HG03135 (cell line): ENCODE measurements around the gene TXN.
"Not testable (repeated sequence)": the region's sequence is repeated elsewhere in the genome, so short reads cannot be mapped to it uniquely, and the experiment has no call there.

Experiments used
- ATAC-seq: cut with Tn5 transposase; IDR thresholded peaks from one replicate; pipeline ENCODE4 v1.9.1; 2021; ENCODE audit warnings: mild to moderate bottlenecking, moderate library complexity; ENCODE audit not compliant: unreplicated experiment

Gene TXN

GRCh38 chr9:110257956-110258355 is 1.6 kb upstream of the TXN start:
- ATAC-seq: no peak

GRCh38 chr9:110257097-110257841 is 962 bp upstream of the TXN start:
- ATAC-seq: peak; percentile 2

DNA sequence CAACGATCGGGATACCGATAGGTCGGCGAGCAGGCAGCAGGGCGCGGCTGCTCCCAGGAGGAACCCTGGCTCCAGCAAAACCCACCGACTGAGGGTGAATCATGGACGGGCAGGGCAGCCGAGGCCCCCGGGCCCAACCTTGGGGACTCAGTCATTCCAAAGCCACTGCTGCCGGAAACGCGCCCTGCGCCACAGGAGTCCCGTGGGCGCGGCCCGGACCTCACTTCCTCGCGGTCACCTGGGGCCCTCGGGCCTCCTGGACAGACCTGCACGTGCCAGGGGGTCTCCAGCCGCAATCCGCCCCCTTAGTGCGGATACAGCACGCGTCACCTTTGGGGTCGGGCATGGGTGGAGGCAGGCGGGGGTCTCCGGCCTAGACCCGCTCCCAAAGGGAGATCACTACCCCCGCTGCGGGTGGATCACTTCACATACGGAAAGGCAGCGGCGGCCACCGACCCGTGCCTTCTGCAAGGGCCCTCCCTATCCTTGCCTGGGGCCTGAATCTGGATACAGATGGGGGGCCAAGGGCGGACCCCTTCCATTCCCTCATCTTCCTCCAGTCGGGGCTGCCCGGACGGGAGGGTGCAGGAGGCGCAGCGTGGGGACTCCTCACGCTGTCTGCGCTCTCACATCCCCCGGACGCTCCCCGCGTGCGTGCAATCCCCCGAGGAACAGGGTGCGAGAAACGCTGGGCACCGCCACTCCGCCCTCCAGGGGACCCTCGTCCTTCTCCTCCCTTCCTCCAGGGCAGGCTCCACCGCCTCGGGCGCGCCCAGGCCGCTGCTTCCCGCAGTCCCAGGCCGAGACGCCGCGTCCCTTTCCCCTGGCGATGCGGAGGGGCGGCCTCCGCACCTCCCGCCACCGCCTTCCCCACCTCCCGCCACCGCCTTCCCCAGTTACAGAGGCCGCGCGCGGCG is 586 bp downstream of the TXN start:
- peak; percentile 23 for ATAC-seq

- no peak for ATAC-seq
Observed at GRCh38 chr9:110255034-110255462, 1.3 kb downstream of the TXN start.

GRCh38 chr9:110254500-110254899 is 1.8 kb downstream of the TXN start:
- ATAC-seq: no peak

GRCh38 chr9:110252509-110253139 is 3.7 kb downstream of the TXN start:
- no peak for ATAC-seq

DNA sequence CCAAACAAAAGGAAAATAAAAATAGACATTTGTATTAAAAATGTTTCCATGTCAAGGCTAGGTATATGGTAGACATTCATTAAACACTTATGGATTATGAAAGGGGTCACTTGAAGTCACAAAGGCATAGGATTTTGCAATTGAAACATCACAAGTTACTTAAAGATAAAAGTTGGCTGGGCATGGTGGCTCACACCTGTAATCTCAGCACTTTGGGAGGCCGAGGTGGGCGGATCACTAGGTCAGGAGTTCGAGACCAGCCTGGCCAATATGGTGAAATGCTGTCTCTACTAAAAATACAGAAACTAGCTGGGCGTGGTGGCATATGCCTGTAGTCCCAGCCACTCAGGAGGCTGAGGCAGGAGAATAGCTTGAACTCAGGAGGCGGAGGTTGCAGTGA is 4.5 kb downstream of the TXN start:
- not testable (repeated sequence) for ATAC-seq

DNA sequence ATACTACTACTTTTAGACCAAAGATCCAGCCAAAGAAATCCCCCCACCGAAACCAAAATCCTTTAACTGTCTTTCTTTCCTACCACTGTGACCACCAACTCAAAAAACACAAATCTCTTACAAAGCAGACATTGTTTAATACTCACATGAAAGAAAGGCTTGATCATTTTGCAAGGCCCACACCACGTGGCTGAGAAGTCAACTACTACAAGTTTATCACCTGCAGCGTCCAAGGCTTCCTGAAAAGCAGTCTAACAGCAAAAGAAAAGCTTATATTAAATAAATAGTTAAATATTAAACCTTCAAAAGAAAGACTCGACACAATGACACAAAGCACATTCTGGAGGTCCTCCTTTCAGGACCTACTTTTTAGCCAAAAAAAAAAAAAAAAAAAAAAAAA is 5.1 kb downstream of the TXN start:
- ATAC-seq: no peak

GRCh38 chr9:110249603-110250002 is 6.7 kb downstream of the TXN start:
- no peak for ATAC-seq

- no peak for ATAC-seq
Observed at GRCh38 chr9:110248361-110248760, 7.9 kb downstream of the TXN start.

GRCh38 chr9:110246214-110246613 is 10.1 kb downstream of the TXN start:
- ATAC-seq: no peak

GRCh38 chr9:110244616-110245015 is 11.7 kb downstream of the TXN start:
- no peak for ATAC-seq

DNA sequence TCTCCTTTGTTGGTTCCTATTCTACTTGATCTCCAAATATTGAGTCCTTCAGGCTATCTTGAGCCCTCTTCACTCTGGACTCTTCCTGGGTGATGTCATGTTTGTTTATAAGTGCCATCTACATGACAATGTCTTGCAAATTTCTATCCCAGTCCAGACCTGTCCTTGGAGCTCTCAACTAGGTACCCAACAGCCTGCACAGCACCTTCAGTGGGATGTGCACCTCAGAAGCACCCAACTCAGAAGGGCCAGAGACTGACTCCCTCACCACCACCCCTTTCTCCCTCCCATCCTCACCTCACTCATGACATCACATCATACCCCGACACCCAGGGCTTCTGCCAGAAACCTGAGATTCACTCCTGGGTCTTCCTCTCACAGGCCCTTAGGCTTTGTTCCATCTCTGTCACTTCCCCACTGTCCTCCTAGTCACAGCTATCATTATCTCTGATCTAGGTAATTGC is 14.4 kb downstream of the TXN start:
- ATAC-seq: no peak

DNA sequence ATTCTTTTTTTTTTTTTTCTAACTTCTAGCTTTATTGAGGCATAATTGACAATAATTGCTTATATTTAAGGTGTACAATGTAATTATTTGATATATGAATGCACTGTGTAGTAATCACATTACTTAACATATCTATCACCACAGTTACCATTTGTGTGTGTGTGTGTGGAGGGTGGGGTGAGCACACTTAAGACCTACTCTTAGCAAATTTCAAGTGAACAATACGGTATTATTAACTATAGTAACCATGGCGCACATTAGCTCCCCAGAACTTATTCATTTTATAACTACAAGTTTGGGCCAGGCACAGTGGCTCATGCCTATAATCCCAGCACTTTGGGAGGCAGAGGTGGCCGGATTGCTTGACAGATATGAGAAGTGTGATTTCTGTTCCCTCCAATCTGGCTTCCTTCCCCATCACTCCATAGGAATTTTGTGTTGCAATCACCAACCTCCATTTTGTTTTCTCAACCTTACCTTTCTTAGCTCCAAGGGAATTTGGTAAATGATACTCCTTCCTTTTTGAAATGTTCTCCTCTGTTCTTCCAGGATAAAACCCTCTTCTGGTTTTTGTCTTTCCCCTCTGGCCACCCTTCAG is 14.9 kb downstream of the TXN start:
- no peak for ATAC-seq

GRCh38 chr9:110240198-110240597 is 16.1 kb downstream of the TXN start:
- no peak for ATAC-seq

DNA sequence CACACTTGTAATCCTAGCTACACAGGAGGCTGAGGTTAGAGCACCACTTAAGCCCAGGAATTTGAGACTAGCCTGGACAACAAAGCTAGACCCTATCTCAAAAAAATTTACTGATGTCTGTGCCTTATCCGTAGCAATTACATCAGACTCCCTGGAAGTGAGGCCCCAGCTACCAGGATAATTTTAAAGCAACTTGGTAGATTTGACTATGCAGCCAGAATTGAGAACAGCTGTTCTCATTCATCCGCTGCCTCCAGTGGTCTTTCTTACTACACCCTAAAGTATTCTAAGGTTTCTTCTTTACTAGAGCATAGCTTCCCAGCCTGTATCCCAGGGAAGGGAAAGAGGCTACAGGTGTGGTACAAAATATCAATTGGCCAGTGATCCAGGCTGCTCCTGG is 28.0 kb downstream of the TXN start:
- ATAC-seq: no peak

DNA sequence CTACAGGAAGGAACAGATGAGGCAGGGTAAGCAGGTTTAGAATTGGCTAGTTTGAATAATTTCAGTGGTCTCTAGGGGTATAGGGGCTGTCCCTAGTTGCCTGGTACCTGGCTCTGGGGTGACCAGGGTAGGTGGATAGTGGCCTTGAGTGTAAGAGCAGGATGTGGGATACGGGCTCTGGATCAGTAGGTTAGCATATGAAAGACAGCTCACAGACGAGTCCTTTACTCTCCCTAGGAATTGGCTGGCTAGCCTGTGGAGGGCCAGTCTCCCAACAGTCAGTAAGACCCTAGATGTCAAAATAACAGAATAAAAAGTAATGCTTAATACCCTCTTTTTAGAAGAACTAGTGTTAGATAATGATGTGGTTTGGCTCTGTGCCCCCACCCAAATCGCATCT is 31.7 kb downstream of the TXN start:
- ATAC-seq: no peak

DNA sequence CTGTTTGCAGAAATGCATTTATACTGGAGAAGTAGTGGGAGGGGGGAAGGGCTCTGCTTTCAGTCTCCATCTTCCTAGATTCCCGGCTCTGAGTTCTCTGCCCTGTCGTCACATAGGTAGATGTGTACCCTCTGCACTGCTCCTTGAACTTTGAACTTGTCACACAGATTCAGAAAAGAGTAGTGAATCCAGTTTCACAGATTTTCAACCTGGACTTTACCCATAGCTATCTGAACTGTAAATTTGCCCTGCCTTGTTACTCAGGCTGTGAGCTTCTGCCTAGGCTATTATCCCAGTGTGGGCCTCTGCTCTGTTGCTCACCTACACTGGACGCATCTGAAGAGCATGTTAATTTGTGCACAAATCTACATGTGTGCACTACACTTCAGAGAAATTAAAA is 35.5 kb downstream of the TXN start:
- no peak for ATAC-seq

GRCh38 chr9:110217656-110218099 is 38.6 kb downstream of the TXN start:
- ATAC-seq: no peak

DNA sequence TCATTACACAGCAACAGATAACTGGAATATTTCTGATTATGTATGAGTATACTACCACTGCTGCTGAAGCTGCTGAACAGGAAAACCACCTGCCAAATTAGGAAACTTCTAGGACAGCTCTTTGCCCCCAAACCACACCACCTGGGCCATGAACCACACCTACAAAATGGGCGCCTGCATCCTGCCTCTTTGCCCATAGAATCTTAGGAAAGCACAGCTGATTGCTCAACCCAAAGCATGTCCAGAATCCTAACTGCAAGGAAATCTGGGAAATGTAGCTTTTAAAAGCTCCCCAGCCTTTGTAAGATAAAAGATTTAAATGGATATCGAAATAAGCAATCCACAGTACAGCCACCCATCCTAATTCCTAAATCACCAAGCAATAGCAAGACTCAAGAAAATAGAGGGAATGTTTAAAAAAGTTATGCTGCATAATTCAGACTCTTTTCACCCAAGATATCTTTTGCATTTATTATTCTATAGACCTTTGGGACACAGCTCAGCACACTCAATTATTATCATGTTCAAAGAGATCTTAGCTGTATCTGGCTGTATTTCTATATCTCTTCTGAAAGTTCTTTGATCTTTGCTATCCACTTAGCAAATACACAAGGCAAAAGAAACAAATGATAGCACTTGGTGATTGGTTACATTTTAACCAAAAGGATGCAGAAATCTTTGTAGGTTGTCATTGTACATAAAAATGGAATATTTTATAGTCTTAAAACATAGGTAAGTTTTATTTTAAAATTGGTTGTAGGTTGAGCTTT is 41.5 kb downstream of the TXN start:
- no peak for ATAC-seq
